ENCODE data around the gene CD69. TPM values are rescaled to one million over a fixed set of nuclear protein-coding genes. Genes with fewer than 3 reads are reported as not detected.
"Not testable (repeated sequence)": the region's sequence is repeated elsewhere in the genome, so short reads cannot be mapped to it uniquely, and the experiment has no call there.

Gene CD69
- total RNA-seq, 4 donors from 2014 or later: 4.2 to 13.5 (median 7.4) TPM

DNA sequence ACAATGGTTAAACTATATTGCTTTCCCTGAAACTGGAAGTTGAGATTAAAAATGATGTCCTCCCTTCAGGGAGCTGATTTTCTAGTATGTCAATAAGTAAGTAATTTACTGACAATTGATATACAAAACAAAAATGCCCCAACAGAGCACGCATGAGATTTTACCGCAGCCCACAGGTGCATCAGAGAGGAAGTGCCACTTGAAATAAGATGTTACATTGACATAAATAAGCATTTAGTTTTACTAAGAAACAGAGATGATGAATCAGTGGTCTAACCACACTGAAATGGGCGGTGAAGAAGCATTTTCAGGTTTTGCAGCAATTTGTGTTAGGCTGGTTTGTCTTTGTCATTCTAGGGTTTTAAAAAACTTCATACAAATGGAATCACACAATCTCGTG is 19.0 kb downstream of the CD69 start:
- Histone ChIP-seq H3K4me3 (no peak overlapping the region), H3K36me3 (no peaks in the 10 kb centered on the region), H3K4me1 (peaks cover 0 to 8% (median 0%) of the 10 kb centered on the region in 4 donors), H3K27ac (peak overlapping the region in 1 of 4 donors; percentile 48), H3K9me3 (no peaks in the 10 kb centered on the region), H3K27me3 (no peaks in the 10 kb centered on the region)
- WGBS, 2 donors: 76 to 90% methylated on average over 4 of the region's 4 CpGs
- TF ChIP-seq, protein P1, sequence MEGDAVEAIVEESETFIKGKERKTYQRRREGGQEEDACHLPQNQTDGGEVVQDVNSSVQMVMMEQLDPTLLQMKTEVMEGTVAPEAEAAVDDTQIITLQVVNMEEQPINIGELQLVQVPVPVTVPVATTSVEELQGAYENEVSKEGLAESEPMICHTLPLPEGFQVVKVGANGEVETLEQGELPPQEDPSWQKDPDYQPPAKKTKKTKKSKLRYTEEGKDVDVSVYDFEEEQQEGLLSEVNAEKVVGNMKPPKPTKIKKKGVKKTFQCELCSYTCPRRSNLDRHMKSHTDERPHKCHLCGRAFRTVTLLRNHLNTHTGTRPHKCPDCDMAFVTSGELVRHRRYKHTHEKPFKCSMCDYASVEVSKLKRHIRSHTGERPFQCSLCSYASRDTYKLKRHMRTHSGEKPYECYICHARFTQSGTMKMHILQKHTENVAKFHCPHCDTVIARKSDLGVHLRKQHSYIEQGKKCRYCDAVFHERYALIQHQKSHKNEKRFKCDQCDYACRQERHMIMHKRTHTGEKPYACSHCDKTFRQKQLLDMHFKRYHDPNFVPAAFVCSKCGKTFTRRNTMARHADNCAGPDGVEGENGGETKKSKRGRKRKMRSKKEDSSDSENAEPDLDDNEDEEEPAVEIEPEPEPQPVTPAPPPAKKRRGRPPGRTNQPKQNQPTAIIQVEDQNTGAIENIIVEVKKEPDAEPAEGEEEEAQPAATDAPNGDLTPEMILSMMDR (IDR thresholded peaks at IDR 0.05): no peak
- TF ChIP-seq POLR2A (IDR thresholded peaks at IDR 0.05) (no peak), EP300 (IDR thresholded peaks at IDR 0.05) (no peak)
- no peak for DNase-seq (ENCODE audit: low spot score in 2 of 2)

DNA sequence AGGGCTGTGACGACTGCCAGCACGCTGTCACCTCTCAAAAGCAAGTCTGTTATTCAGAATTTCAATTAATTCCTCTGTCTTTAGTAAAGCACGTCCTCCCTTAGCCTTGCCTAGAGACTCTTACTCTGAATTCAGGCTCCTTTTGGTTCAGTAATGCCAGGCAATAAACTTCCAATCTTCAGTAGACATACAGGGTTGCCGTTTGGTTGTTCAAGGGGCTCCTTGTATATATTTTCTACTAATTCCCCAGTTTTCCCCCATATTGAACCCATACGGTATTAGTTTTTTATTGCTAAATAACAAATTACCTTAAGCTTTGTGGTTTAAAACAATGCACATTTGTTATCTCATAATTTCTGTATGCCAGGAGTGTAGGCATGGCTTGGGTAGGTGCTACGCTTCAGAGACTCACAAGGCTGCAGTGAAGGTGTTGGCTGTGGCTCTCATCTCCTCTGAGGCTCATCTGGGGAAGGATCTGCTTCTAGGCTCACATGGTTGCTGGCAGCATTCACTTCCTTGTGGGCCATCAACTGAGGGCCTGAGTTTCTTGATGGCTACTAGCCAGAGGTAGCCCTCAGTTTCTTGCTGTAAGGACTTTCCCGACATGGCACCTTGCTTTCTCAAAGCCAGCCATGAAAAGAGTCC is 20.5 kb downstream of the CD69 start:
- H3K9me3 ChIP-seq: no peaks in the 10 kb centered on the region
- WGBS, 2 donors: 67 to 76% methylated on average over 7 of the region's 7 CpGs
- H3K27ac ChIP-seq: peak overlapping the region in 1 of 4 donors; percentile 70
- TF ChIP-seq, protein P1 (IDR thresholded peaks at IDR 0.05): no peak
- TF ChIP-seq POLR2A (IDR thresholded peaks at IDR 0.05): no peak
- TF ChIP-seq EP300 (IDR thresholded peaks at IDR 0.05): no peak
- peaks cover 0 to 8% (median 0%) of the 10 kb centered on the region in 4 donors for H3K4me1 ChIP-seq
- no peaks in the 10 kb centered on the region for H3K36me3 ChIP-seq
- peak overlapping the region in 3 of 4 donors; percentile 11 to 40 (median 40) for H3K4me3 ChIP-seq
- DNase-seq (ENCODE audit: low spot score in 2 of 2): no peak
- H3K27me3 ChIP-seq: no peaks in the 10 kb centered on the region

DNA sequence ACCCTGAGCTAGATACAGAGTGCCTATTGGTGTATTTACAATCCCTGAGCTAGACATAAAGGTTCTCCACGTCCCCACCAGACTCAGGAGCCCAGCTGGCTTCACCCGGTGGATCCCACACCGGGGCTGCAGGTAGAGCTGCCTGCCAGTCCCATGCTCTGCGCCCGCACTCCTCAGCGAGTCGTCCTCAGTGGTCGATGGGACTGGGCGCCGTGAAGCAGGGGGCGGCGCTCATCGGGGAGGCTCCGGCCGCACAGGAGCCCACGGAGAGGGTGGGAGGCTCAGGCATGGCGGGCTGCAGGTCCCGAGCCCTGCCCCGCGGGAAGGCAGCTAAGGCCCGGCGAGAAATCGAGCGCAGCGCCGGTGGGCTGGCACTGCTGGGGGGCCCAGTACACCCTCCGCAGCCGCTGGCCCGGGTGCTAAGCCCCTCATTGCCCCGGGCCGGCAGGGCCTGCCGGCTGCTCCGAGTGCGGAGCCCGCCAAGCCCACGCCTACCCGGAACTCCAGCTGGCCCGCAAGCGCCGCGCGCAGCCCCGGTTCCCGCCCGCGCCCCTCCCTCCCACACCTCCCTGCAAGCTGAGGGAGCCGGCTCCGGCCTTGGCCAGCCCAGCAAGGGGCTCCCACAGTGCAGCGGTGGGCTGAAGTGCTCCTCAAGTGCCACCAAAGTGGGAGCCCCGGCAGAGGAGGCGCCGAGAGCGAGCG is 21.1 kb downstream of the CD69 start:
- not testable (repeated sequence) for H3K36me3 ChIP-seq; DNase-seq (ENCODE audit: low spot score in 2 of 2); H3K27me3 ChIP-seq; H3K4me1 ChIP-seq; H3K9me3 ChIP-seq
- Histone ChIP-seq H3K27ac (peak overlapping the region in 1 of 4 donors; percentile 70), H3K4me3 (peak overlapping the region in 3 of 4 donors; percentile 11 to 40 (median 40))
- WGBS, 2 donors: 53 to 76% methylated on average over 11 to 35 of the region's 54 CpGs

DNA sequence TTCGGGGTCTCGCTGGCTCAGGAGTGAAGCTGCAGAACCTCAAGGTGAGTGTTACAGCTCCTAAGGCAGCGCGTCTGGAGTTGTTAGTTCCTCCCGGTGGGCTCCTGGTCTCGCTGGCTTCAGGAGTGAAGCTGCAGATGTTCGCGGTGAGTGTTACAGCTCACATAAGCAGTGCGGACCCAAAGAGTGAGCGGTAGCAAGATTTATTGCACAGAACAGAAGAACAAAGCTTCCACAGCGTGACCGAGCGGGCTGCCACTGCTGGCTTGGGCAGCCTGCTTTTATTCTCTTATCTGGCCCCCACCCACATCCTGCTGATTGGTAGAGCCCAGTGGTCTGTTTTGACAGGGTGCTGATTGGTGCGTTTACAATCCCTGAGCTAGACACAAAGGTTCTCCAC is 21.8 kb downstream of the CD69 start:
- not testable (repeated sequence) for H3K4me3 ChIP-seq; H3K27ac ChIP-seq; H3K36me3 ChIP-seq; H3K9me3 ChIP-seq; H3K27me3 ChIP-seq; H3K4me1 ChIP-seq; DNase-seq (ENCODE audit: low spot score in 2 of 2)
- WGBS, 2 donors: 90 to 91% methylated on average over 14 of the region's 14 CpGs

DNA sequence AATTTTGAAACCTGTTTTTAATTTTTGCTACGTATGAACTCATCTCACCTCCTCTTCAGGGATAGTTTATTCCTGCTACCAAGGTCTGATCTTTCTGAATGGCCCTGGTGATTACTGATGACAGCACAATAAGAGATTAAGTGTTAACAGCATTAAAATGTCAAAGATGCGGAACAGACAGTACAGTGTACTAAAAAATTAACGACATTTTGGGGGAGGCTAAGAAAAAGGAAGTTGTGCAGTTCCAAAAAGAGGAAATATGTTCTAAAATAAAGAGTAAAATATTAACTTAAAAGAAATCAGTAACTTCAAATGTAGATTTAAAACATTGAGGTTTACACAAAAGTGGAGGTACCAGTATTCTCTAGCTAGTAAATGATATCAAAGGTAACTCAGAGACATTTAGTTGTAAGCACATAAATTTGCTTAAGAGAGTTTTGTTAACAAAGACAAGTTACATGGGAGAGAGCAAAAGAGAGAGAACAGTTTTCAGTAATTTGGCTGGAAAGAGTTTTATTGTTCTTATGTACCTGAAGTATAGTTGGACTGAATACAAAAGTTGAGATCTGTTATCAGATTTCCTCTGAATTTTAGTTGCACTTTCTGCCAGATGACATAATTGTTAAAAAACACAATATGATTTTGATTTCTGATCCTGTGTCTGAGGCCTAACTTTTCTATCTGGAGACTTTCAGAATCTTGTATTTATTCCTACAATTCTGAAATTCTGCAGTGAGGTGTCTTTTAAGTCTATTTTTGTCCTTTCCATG is 23.6 kb downstream of the CD69 start:
- H3K27ac ChIP-seq: peak overlapping the region in 3 of 4 donors; percentile 46 to 63 (median 46)
- H3K36me3 ChIP-seq: no peaks in the 10 kb centered on the region
- TF ChIP-seq EP300 (IDR thresholded peaks at IDR 0.05): no peak
- TF ChIP-seq POLR2A (IDR thresholded peaks at IDR 0.05): no peak
- TF ChIP-seq, protein P1 (IDR thresholded peaks at IDR 0.05): no peak
- H3K27me3 ChIP-seq: no peaks in the 10 kb centered on the region
- peaks cover 0 to 8% (median 0%) of the 10 kb centered on the region in 4 donors for H3K4me1 ChIP-seq
- H3K9me3 ChIP-seq: no peaks in the 10 kb centered on the region
- H3K4me3 ChIP-seq: no peak overlapping the region
- DNase-seq (ENCODE audit: low spot score in 2 of 2): no peak
- 34 to 45% methylated on average over 3 of the region's 3 CpGs for WGBS, 2 donors

DNA sequence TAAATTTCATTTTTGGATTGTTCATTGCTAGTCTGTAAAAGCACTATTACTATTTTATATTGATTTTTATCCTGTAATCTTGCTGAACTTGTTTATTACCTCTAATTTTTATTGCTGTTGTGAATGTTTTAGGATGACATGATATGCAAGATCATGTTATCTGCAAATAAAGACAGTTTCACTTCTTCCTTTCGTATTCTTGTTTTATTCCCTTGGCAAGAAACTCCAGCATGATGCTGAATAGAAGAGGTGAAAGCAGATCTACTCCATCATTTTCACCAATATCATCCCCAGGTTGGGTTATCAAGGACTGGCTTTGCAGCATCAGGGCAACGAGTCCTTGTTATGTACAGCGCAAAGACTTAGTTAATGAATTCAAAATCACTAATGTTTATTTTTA is 25.1 kb downstream of the CD69 start:
- Histone ChIP-seq H3K36me3 (no peaks in the 10 kb centered on the region), H3K4me3 (no peak overlapping the region), H3K4me1 (peaks cover 0 to 3% (median 0%) of the 10 kb centered on the region in 4 donors), H3K9me3 (no peaks in the 10 kb centered on the region), H3K27me3 (no peaks in the 10 kb centered on the region), H3K27ac (no peak overlapping the region)
- TF ChIP-seq POLR2A (IDR thresholded peaks at IDR 0.05): no peak
- TF ChIP-seq, protein P1 (IDR thresholded peaks at IDR 0.05): no peak
- TF ChIP-seq EP300 (IDR thresholded peaks at IDR 0.05): no peak
- 87% methylated on average over 3 of the region's 3 CpGs for WGBS, 2 donors
- DNase-seq (ENCODE audit: low spot score in 2 of 2): no peak
